ENCODE measurements around the gene DHODH.
"Not testable (repeated sequence)": the region's sequence is repeated elsewhere in the genome, so short reads cannot be mapped to it uniquely, and the experiment has no call there.

The DHODH gene

DNA sequence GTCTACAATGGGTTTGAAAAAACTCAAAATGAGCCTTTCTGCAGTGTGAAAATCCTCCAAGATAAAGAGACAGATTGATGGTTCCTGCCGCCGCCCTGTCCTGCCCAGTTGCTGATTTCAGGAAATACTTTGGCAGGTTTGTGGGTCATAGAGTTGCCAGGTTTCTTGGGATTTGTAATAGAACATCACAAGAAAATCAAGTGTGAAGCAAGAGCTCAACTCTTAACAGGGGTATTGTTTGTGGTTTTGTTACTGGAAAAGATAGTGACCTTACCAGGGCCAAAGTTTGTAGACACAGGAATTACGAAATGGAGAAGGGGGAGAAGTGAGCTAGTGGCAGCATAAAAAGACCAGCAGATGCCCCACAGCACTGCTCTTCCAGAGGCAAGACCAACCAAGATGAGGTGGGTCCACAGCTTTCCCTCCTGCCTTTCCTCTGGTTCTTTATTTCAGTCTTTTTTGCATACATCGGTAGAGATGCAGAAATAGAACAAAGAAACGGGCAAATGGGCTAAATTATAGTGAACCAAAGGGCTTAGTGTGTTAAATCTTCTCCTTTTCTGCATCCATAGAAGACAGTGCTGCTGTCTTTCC lies 45.8 kb downstream of the DHODH start, which contains the start of gene HP:
TSS of gene HP (plus strand) at position 252 of the 594 bp plus-strand sequence. CDS start at position 400, 148 bp downstream.
- not testable (repeated sequence) for DNase-seq (ENCODE audit: low spot score)

DNA sequence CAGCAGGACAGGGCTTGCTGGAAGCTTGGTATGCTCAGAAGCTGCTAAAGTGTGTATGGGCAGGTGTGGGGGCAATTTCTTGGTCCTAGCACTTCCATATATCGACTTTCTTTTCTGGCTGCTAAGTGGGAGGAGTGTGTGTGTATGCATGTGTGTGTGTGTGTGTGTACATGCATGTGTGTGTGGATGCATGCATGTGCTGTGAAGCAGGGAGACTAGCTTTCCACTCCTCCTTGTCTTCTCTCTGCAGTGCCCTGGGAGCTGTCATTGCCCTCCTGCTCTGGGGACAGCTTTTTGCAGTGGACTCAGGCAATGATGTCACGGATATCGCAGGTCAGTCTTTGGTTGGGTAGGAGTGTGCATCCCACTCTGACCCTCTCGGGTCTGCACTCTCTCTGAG lies 47.4 kb downstream of the DHODH start:
- DNase-seq (ENCODE audit: low spot score), result no peak

DNA sequence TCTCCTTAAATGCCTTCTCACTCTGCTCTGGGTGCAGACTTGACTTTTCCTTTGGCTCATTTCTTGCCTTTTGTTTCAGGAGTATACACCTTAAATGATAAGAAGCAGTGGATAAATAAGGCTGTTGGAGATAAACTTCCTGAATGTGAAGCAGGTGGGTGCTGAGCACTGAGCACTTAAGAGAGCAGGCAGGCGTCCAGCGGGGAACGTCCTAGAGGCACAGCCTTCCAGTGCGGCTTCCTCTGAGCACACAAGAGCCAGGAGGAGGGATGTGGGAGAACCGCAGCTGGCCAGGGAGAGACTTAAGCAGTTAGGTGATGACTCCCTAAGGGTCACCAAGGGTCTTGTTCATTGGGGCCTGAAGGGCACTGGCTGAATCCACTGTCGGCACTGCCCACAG lies 48.8 kb downstream of the DHODH start:
- DNase-seq (ENCODE audit: low spot score), result not testable (repeated sequence)

DNA sequence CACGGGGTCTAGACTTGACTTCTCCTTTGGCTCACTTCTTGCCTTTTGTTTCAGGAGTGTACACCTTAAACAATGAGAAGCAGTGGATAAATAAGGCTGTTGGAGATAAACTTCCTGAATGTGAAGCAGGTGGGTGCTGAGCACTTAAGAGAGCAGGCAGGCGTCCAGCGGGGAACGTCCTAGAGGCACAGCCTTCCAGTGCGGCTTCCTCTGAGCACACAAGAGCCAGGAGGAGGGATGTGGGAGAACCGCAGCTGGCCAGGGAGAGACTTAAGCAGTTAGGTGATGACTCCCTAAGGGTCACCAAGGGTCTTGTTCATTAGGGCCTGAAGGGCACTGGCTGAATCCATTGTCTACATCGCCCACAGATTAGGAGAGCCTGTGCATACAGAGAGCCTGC lies 50.5 kb downstream of the DHODH start:
- DNase-seq (ENCODE audit: low spot score), result not testable (repeated sequence)

DNA sequence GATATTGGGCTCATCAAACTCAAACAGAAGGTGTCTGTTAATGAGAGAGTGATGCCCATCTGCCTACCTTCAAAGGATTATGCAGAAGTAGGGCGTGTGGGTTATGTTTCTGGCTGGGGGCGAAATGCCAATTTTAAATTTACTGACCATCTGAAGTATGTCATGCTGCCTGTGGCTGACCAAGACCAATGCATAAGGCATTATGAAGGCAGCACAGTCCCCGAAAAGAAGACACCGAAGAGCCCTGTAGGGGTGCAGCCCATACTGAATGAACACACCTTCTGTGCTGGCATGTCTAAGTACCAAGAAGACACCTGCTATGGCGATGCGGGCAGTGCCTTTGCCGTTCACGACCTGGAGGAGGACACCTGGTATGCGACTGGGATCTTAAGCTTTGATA lies 51.9 kb downstream of the DHODH start:
- DNase-seq (ENCODE audit: low spot score), result no peak

DNA sequence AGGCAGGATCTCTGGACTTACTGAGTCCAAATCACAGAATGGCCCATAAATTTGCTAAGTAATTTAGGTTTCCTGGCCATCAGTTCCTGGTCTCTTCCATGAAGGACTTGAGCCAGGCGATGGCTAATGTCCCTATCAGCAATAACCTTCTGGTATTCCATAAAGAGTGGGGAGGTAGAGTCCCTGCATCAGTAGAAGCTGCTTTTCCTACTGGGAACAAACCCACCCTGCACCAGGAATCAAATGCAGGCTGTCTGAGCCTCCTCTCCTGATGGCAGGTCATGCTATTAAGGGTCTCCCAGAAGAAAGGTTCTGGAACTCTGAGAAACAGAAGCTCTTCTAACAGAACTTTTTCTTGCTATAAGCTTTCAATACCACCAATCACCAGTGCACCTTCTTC lies 53.0 kb downstream of the DHODH start:
- DNase-seq (ENCODE audit: low spot score), result no peak

DNA sequence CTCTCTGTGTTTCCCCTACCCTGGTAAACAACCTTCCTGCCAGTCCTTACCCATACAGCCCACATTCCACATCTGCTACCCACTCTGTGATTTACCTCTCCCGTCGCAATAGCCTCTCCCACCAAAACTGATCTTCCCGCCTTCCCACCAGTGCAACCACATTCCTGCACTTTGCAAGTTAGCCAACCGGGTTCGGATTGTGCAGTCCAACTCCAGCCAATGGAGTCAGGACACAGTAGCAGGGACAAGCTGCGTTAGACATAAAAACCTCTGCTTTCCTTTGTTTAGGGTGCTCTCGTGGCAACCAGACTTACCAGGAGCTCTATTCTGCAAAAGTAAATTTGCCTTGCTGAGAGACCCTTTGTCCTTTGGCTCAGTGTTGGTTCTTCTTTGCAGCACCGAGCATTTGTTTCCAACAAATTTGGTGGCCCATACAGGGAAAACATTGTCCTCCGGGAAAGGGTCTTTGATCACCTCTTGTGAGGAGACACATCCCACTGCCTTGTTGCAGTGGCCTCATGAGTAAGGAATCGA lies 55.9 kb downstream of the DHODH start:
- DNase-seq (ENCODE audit: low spot score), result no peak

DNA sequence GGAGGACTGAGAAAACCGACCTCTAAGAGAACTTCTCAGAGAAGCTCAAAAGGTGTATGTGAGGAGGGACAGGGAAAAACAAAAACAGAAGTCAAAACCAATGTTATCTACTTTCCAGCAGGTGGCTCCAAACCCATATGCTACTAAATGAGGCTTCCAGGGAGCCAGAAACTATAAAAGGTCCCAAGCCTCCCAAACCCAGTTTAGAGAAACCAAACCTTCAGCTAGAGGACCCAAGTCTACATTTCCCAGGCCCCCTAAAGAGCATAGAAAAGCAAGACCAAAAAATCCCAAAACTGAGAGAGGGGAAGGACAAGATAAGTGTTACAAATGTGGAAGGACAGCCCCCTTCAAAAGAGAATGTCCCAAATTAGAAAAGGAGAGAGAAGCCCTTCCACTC lies 58.2 kb downstream of the DHODH start:
- peak; percentile 55 for DNase-seq (ENCODE audit: low spot score)

DNA sequence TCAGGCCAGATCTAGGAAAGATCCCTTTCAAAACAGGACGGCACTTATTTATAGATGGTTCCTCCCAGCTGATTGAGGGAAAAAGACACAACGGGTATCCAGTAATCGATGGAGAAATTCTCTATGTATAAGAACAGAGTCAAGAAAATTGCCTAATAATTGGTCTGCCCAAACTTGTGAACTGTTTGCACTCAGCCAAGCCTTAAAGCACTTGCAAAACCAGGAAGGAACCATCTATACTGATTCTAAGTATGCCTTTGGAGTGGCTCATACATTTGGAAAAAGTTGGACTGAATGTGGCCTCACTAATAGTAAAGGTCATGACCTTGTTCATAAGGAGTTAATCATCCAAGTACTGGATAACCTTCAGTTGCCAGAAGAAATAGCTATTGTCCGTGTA lies 60.4 kb downstream of the DHODH start:
- no peak for DNase-seq (ENCODE audit: low spot score)

DNA sequence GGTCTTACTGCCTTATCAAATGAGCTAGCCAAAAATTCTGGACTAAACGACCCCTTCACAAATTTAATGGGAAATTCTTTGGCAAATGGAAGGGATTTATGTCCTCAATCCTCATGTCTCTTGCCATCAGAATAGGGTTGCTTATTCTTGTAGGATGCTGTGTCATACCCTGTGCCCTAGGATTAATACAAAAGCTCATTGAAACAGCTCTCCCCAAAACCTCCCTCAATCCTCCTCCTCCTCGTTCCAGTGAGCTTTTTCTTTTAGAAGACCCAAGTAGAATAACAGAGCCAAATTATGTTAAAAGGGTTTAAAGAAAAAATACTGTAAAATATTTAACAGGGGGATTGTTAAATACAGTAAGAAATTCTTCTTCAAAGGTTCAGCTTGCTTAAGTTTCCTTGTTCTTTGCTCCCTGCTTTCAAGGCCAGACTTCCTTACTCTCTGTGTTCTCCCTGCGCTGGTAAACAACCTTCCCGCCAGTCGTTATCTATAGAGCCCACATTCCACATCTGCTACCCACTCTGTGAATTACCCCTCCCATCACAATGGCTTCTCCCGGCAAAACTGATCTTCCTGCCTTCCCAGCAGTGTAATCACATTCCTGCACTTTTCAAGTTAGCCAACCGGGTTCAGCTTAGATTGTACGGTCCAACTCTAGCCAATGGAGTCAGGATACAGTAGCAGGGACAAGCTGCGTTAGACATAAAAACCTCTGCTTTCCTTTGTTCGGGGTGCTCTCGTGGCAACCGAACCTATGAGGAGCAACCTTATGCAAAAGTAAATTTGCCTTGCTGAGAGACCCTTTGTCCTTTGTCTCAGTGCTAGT lies 64.2 kb downstream of the DHODH start:
- DNase-seq (ENCODE audit: low spot score), result no peak

DNA sequence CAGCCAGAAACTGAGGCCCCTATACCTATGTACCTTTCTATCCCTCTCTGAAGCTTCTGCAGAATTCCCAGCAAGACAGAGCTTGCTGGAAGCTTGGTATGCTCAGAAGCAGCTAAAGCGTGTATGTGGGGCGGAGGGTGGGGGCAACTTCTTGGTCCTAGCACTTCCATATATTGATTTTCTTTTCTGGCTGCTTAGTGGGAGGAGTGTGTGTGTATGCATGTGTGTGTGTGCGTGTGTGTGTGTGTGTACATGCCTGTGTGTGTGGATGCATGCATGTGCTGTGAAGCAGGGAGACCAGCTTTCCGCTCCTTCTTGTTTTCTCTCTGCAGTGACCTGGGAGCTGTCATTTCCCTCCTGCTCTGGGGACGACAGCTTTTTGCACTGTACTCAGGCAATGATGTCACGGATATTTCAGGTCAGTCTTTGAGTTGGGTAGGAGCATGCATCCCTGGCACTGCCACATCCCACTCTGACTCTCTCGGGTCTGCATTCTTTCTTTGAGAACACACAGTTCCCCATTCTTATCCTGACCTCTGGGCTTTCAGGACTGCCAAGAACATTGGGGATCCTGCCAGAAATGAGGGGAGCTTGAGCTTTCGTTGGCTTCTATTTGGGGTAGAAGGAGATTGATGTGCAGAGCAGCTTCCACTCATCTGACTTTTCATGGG lies 65.2 kb downstream of the DHODH start:
- no peak for DNase-seq (ENCODE audit: low spot score)

DNA sequence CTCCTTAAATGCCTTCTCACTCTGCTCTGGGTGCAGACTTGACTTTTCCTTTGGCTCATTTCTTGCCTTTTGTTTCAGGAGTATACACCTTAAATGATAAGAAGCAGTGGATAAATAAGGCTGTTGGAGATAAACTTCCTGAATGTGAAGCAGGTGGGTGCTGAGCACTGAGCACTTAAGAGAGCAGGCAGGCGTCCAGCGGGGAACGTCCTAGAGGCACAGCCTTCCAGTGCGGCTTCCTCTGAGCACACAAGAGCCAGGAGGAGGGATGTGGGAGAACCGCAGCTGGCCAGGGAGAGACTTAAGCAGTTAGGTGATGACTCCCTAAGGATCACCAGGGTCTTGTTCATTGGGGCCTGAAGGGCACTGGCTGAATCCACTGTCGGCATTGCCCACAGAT lies 66.5 kb downstream of the DHODH start:
- not testable (repeated sequence) for DNase-seq (ENCODE audit: low spot score)
